Activated CD8-positive, alpha-beta memory T cell treated with anti-CD3 and anti-CD28 coated beads, Interleukin-2, amount 50 U/mL, for 48 hours (primary cell): Measurements from ENCODE around the gene TBC1D22A.

Source experiments
- DNase-seq: peaks from one replicate; pipeline ENCODE4 v3.0.0-alpha.2; 2020

Gene TBC1D22A

GRCh38 chr22:46894081-46894671, 131.7 kb downstream of the TBC1D22A start:
- DNase-seq = no peak

DNA sequence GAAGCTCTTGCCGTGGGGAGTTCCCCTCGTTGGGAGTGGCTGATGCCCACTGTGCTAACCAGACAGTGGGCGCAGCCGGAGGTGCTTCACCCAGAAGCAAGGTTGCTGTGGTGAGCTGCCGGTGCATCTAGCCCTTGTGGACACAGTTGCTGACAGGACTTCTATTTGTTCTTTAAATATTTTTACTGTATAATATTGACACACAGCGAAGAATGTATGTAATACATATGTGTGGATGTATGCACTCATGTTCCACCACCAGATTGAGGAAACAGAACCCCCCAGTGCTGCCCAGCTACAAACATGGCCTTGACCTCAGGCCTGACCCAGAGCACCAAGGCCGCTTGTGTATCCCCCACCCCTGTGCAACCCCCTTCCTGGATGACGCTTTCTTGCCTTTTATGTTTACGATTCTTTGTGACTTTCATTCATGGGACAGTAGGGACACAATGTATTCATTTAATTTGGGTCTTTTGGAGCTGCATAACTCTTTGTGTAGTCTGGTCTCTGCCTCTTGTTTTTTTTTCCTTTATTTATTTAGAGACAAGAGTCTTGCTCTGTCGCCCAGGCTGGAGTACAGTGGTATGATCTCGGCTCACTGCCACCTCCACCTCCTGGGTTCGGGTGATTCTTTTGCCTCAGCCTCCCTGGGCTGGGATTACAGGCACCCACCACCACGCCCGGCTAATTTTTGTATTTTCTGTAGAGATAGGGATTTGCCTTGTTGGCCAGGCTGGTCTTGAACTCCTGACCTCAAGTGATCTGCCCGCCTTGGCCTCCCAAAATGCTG, 132.6 kb downstream of the TBC1D22A start:
- peak; percentile 18 for DNase-seq

GRCh38 chr22:46895753-46896152, 133.3 kb downstream of the TBC1D22A start:
- DNase-seq = peak; percentile 10

- DNase-seq = no peak
These were observed 133.7 kb downstream of the TBC1D22A start for GRCh38 chr22:46896166-46896565.

- DNase-seq = no peak
These were observed 134.3 kb downstream of the TBC1D22A start for GRCh38 chr22:46896568-46897245.

- no peak for DNase-seq
These were observed 134.8 kb downstream of the TBC1D22A start for GRCh38 chr22:46897246-46897623.

DNA sequence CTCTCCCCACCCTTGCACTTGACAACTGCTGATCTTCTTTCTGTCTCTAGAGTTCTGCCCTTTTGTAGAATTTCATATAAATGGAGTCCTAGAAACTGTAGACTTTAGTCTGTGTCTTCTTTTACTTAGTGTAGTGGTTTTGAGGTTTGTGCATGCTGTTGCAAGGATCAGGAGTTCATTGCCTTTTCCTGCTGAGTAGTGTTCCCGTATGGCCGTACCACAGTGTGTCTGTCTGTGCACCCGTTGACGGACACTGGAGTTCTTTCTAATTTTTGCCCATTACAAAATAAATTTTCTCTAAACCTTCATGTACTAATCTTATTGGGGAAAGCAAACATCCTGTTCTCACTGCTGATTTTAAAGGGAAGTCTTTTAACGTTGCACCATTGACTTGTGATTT, 138.1 kb downstream of the TBC1D22A start:
- no peak for DNase-seq

DNA sequence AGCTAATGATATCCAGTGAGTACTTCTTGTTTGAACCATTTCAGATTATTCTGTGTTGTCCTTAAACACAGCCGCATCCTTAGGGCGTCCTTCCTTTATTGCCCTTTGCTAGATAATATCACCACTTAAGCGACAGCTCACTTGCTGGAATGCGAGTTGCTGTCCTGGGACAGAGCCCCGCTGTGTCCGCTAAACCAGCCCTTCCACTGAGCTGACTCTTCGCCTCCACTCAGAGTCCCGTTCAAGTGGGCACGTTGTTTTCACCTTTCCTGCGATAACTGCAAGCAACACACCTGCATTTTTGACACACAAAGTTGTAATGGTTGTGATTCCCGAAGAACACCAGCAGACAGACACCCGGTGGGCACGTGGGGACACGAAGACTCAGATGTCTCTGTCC, 140.0 kb downstream of the TBC1D22A start:
- no peak for DNase-seq

- DNase-seq = no peak
These were observed 140.8 kb downstream of the TBC1D22A start for GRCh38 chr22:46902998-46903916.

DNA sequence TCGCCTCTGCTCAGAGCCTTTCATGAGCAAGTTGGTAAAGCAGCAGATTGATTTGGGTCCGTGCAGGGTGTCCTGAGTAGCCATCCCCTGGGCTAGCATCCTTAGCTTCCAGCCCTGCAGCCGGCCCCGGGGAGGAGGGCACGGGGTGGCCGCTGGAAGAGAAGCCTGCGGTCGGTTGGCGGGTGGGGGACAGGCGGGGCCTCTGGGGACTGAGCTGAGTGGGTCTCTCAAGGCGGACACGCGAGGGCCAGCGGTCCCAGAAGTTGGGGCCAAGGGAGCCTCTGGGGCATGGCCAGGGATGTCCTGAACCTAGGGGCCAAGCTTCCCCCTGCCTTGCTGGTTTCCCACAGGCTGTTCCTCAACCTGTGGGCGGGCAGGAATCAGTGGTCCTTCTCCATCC, 143.0 kb downstream of the TBC1D22A start:
- DNase-seq = no peak

GRCh38 chr22:46905834-46906233, 143.4 kb downstream of the TBC1D22A start:
- DNase-seq = no peak

DNA sequence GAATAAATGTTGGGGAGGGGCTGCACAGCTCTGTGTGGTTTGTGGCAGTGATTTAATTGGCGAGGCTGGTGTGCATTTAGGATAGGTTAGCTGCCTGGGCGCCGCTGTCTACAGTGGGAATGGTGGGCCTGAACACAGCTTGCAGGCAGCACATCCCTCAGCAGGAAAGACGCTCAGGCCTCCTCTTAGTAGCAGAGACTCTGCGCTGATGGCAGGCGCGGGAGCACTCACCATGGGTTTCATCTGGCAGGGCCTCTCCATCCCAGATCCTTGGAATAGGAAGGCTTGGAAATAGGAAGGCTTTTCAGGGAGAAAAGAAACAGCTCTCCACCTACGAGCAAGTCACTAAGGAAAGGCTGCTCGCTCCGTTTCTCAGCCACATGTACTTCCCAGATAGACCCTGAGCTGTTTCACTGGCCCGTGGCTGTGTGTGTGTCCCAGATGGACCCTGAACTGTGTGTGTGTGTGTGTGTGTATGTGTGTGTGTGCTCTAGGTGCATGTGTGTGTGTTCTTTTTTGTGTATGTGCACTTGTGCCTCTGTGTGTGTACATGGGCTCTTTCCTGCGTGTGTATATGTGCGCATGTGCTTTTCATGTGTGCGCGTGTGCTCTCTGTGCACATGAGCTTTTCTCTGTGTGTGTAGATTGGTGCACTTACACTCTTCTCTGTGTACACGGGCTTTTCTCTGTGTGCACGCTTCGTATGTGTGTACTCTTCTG, 144.0 kb downstream of the TBC1D22A start:
- DNase-seq = no peak

DNA sequence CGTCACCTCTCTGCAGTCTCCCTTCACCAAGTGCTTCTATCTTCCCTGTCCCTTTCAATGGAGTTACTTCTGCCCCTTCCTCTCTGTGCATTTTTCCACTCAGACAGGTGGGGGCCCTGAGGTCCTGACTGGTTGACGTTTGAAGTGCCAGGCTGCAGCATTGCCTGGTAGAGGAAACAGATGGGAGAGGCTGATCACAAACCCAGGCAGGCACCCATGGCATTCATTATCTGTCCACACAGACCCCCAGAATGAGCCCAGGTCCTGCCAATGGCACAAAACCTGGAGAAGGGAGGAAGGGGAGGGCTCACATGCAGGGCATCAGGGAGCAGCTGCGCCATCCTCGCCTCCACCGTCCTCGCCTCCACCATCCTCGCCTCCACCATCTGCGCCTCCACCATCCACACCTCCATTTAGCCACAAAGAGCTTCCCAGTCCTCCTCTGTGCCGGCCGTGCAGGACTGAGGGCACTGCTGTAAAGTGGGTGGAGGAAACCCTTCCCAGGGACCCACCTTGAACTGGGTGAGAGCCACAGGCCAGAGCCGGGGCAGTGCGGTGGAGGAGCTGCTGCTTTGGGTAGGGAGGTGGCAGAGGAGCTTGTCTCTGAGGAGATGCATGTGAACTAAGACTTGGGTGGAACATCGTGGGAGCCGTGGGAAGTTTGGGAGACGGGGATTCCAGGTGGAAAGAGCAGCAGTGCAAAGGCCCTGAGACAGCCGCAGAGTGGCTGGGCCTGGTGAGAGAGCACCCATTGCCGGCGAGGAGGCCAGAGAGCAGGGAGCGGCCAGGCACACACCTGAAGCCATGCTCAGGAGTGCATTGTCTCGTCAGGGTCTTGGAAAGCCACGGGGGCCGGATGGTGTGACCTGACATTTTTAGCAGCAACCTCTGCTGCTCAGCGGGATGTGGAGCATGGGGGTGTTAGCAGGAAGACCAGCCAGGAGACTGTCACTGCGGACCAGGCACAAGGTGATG, 145.1 kb downstream of the TBC1D22A start:
- no peak for DNase-seq

DNA sequence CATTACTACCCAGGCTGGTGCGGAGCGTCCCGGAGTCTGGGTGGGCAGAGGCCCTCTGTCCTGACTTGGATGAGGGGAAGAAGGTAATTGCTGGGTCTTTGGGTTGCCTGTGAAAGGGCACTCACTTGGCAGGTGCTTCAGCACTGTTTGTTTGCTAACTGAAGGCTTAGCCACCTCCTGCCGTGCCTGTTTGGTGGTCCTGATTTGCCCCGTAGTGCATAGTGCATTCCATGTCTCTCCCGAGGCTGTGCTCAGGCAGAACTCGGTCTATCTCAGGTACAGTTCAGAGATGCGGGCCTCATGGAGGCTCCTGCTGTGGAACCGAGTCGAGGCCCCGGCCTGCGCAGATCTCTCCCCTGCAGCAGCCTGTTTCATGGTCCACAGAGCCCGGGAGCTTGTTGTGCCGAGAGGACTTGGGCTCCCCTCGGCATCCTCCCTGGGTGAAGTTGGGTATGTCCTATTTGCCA, 146.2 kb downstream of the TBC1D22A start:
- DNase-seq = no peak

DNA sequence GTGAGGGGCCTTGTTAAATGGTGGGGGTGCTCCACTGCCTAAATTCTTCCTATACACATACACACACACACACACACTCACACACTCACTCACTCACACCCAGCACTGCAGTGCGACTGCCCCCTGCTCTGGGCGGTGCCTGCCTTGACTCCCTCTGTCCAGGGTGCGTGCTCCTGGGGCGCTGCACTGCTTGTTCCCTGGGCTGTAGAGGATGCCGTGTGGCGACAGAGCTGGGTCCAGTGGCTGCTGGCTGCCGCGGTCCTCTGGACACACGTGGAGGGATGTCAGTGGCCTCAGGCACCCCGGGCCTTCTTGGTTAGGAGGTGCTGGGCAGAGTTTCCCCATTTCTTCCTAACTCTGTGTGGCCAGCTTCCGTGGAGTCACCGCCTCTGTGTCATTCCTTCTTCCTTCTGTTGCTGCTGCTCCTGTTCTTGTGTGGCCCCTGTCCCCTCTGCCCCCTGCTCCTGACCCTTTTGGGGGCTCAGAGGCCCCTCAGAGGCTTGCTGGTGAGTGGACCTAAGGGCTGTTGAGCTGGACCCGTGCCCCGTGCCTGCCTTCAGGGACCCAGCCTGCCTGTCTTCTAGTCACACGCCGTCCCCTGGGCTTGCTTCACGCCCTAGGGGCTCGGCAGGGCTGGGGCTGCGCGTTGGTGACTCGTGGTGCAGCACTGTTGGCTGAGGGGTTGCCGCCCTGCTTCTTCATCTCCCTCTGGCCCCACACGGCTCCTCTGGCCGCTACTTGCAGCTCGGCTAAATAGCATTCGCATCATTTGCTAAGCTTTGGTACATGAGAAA, 147.0 kb downstream of the TBC1D22A start:
- DNase-seq = no peak

DNA sequence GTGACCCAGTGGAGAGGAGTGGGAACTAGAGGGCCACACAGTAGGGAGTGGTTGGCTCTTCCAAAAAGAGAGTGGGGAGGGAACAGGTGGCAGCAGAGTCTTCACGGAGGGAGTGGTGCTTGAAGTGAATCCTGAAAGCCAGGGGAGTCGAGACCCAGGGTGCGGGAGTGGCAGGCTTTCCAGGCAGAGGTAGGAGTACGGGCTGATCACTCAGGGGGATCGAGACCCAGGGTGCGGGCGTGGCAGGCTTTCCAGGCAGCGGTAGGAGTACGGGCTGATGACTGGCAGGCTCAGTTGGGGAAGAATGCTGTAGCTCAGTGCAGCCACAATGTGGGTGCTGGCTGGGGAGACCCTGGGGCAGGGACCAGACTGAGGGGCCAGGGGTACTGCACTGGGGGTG, 148.2 kb downstream of the TBC1D22A start:
- DNase-seq = no peak

GRCh38 chr22:46911346-46911745, 148.9 kb downstream of the TBC1D22A start:
- no peak for DNase-seq

GRCh38 chr22:46913351-46913750, 150.9 kb downstream of the TBC1D22A start:
- DNase-seq = no peak

DNA sequence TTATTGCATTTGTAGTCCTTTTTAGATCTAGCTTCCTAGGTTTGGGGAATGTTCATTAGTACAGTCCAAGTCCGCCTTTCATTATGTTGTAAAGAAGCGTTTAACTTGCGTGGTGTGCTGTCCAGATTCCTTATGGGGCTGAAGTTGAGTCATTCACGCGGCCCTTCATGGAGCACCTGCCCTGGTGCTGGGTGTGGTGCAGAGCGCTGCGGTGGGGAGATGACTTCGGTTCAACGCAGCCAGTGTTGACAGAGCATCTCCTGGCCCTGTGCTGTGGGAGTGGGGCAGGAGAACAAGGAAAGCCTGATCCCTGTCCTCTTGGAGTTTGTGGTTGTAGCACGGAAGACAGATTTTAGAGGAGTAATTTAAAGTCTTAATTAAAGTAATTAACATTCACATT, 152.0 kb downstream of the TBC1D22A start:
- no peak for DNase-seq
